ENCODE results near the gene HAGH.

HAGH gene

GRCh38 chr16:1786242-1787055 lies 40.2 kb downstream of the HAGH start:
- DNase-seq, result no peak

GRCh38 chr16:1785846-1786170 lies 40.8 kb downstream of the HAGH start:
- DNase-seq, result no peak

GRCh38 chr16:1784977-1785845 lies 41.4 kb downstream of the HAGH start:
- no peak for DNase-seq

- peak; percentile 95 for DNase-seq
Measured at GRCh38 chr16:1782408-1783264, 44.0 kb downstream of the HAGH start, which contains the start of the genes NUBP2 and SPSB3. TSS of gene NUBP2 (plus strand) at chr16:1782960. CDS start at chr16:1783021, 61 bp downstream. TSS of gene SPSB3 (minus strand) at chr16:1782571. CDS start at chr16:1781483, 1,088 bp downstream.

- no peak for DNase-seq
Measured at GRCh38 chr16:1781758-1782407, 44.7 kb downstream of the HAGH start.

- no peak for DNase-seq
Measured at GRCh38 chr16:1781254-1781653, 45.4 kb downstream of the HAGH start.

GRCh38 chr16:1780677-1781072 lies 46.0 kb downstream of the HAGH start:
- DNase-seq, result no peak

GRCh38 chr16:1779741-1780676 lies 46.6 kb downstream of the HAGH start:
- no peak for DNase-seq

GRCh38 chr16:1779234-1779701 lies 47.4 kb downstream of the HAGH start:
- DNase-seq, result no peak

- no peak for DNase-seq
Measured at GRCh38 chr16:1778200-1779179, 48.1 kb downstream of the HAGH start.

GRCh38 chr16:1777375-1778199 lies 49.0 kb downstream of the HAGH start:
- DNase-seq, result no peak

- no peak for DNase-seq
Measured at GRCh38 chr16:1776991-1777374, 49.6 kb downstream of the HAGH start.

- DNase-seq, result no peak
Measured at GRCh38 chr16:1776672-1776955, 50.0 kb downstream of the HAGH start.

- no peak for DNase-seq
Measured at GRCh38 chr16:1775846-1776671, 50.6 kb downstream of the HAGH start.

- no peak for DNase-seq
Measured at GRCh38 chr16:1775006-1775845, 51.4 kb downstream of the HAGH start.

- DNase-seq, result no peak
Measured at GRCh38 chr16:1774448-1774780, 52.2 kb downstream of the HAGH start.

GRCh38 chr16:1773703-1774447 lies 52.8 kb downstream of the HAGH start:
- DNase-seq, result no peak
